Left renal cortex interstitium (tissue), 4 donors: ENCODE results near the gene ACAA1. TPM values are rescaled to one million over a fixed set of nuclear protein-coding genes. Genes with fewer than 3 reads are reported as not detected.

ENCODE experiments used
- DNase-seq, 4 donors: peaks; one replicate each; pipeline ENCODE4 v3.0.0-alpha.2; 2013; ENCODE audit warnings: low read depth in 4 of 4, low spot score in 2 of 4, missing footprints in 1 of 4
- polyA plus RNA-seq, 4 donors: library from polyadenylated mRNA; unstranded; fragments of 120-200 nt; gene quantifications; one replicate each; pipeline ENCODE4 v1.2.1, GENCODE V29; 2013; ENCODE audit not compliant: insufficient read length in 4 of 4

Gene ACAA1
- polyA plus RNA-seq, 4 donors = 116 to 150 (median 144) TPM

GRCh38 chr3:38120693-38121450, 16.1 kb downstream of the ACAA1 start:
- DNase-seq = no peak

- DNase-seq = no peak
Measured at GRCh38 chr3:38119821-38120692, 16.9 kb downstream of the ACAA1 start.

DNA sequence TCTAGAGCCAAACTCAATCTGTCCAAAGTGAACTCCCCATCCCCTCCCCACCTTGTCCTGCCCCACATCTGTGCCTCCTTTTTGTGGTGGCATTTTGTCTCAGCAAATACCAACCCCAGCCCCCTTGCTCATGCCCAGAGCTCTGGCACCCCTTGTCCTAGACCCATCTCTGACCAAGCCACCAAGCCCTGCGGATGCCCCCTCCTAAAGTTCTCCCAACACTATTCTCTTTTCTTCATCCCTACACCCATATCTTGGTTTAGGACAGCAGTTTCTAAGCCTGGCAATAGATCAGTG, 17.7 kb downstream of the ACAA1 start:
- DNase-seq = no peak

DNA sequence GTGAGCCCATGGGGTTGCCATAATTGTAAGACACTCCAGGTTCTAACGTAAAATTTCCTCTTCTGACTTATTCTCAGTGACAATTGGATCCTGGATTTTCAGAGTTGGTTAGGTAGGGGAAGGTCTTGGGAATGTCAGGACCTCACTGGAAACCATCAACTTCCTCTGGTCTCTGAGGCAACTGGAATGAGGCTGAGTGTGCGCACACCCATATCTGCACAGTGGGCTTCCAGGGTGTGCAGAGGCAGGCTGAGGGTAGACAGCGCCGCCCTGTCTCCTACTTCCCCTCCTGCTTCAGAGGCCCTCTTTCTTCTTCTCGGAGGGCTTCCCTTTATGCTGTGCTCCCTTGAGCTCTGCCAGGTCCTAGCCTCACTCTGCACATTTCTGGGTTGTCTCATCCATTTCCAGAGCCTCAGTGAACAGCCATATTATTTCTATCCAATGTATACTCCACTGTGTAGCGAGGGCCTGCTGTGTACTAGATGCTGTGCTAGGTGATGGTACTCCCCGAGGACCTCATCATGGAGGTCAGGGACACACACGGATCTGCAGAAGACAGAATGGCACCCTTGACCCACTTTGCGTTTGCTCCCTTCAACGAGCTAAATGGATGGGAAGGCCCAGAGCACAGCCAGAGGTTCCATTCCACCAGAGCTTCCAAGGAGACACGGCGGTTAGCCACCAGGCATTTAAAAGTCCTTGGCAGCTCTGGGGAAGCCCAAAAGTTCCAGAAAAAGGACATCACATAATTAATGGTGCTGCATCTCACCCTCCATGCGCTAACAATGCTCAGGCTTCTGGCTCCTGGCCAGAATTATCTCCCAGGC, 18.3 kb downstream of the ACAA1 start:
- no peak for DNase-seq

- no peak for DNase-seq
Measured at GRCh38 chr3:38117748-38118420, 19.0 kb downstream of the ACAA1 start.

DNA sequence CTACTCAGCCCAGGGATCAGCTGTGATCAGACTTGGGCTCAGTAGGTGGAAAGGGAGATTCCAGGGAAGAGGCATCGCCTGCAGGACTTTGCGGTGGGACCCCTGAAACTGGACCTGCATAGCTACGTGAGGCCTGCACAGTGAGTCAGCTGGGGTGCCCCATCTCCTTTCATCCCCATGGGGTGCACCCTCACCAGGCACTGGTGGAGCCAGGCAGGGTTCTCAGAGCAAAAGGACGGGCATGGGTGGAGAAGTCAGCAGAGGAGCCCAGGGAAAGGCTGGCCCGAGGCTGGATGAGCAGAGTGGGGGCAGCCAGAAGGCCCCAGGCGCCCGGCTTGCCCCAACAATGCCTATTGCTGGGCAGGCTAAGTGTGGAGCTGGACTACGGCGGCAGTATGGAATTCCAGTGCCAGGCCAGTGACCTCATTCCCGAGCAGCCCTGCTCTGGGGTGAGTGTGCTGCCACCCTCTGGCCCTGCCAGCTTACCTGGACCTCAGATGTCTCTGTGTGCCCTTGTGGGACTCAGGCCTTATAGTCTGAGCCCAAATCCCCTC, 19.7 kb downstream of the ACAA1 start:
- DNase-seq = no peak

- DNase-seq = no peak
Measured at GRCh38 chr3:38116471-38117162, 20.3 kb downstream of the ACAA1 start.

- DNase-seq = no peak
Measured at GRCh38 chr3:38115645-38116427, 21.1 kb downstream of the ACAA1 start.

DNA sequence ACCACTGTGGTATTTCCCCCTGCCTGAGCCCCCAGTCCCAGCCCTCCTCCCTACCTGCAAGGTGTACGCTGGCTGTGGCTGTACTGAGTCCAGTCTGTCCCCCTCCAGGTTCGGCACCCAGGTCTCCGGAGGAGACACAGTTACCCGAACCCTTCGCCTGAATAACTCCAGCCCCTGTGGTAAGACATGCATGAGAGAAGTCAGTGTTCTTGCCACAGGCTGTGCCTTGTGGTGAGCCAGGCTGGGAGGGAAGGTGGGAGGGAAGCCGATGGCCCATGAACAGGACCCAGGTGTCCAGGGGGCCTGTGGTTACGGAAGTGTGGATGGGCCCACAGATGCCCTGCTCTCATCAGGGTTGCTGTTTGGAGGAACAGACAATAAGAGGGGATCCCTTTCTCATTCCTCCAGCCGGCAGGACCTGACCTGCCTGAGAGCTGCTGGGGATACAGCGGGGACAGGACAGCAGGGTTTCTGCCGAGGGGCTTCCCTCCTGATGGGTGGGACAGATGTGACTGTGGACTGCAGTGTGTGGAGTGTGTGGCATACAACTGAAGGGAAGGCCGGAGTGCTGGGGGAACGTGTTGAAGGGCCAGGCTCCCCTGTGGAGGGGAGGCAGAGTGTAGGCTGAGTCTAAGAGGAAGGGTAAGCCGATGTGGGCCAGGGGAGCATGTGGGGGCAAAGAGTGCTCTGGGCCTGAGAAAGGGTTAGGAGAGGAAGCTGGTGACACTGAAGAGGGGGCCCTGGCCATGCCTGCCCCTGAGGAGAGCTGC, 21.9 kb downstream of the ACAA1 start:
- DNase-seq = no peak

GRCh38 chr3:38114052-38114874, 22.7 kb downstream of the ACAA1 start:
- DNase-seq = no peak

DNA sequence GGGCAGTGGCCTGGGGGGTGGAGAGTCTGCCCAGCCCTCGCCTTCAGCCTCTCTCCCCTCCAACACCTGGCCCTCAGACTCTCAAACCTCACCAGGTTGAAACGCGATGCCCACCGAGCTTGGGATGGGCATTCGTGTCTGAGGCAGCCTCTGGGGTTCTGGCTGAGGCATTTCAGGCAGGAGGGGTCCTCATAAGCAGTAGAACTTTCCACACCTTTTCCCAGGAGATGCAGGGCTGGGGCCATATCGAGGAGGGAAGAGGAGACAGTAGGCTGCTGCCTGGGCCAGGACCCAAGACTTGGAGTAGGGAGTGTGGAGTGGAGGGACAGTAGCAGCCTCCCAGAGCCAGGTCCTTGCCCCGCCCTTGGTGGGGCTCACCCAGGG, 24.6 kb downstream of the ACAA1 start:
- no peak for DNase-seq

GRCh38 chr3:38111696-38112377, 25.1 kb downstream of the ACAA1 start:
- DNase-seq = no peak

- DNase-seq = no peak
Measured at GRCh38 chr3:38111201-38111600, 25.7 kb downstream of the ACAA1 start.

- no peak for DNase-seq
Measured at GRCh38 chr3:38110314-38111050, 26.4 kb downstream of the ACAA1 start.

DNA sequence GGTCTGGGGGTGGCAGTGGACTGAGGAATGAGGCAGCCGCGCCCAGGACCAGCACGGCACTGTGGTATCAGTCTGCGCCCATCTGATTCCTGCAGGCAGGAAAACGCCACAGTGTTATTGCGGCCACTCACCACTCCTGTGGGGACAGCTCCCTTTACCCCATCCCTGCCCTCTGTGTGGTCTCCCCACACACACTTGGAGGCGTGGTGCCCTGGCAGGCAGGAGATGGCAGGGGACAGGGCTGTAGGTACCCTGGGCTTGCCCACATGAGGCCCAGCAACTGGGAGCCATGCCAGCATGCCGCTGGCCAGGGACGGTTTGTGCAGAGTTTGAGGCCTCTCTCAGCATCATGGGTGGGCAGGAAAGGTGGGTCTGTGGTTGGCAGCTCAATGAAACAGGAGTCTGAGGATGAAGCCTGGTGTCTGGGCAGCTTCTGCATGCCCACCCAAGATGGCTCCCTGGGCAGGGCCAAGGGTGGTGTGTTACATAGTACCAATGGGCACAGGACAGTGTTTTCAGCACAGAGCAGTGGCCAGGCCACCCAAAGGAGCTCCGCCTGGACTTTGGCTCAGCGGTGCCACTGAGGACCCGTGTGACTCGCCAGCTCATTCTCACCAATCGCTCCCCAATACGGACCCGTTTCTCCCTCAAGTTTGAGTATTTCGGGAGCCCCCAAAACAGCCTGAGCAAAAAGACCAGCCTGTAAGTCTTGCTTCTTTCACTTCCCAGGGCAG, 27.2 kb downstream of the ACAA1 start:
- DNase-seq = no peak
